GM21723 (cell line): ENCODE data around the gene FGA.
A peak's percentile ranks its signal among the peaks of the same experiment; 100 is the strongest.

Experiments
- ATAC-seq: cut with Tn5 transposase; IDR thresholded peaks from one replicate; pipeline ENCODE4 v1.9.1; 2021; ENCODE audit warnings: mild to moderate bottlenecking, moderate library complexity; ENCODE audit not compliant: unreplicated experiment

Gene FGA

GRCh38 chr4:154590329-154591006 is at the start of gene FGA:
FGA (minus strand) TSS chr4:154590742; CDS start chr4:154590687, 55 bp downstream.
- ATAC-seq, result no peak

GRCh38 chr4:154634058-154634457 is 43.5 kb upstream of the FGA start:
- no peak for ATAC-seq

GRCh38 chr4:154631828-154632227 is 41.3 kb upstream of the FGA start:
- ATAC-seq, result no peak

DNA sequence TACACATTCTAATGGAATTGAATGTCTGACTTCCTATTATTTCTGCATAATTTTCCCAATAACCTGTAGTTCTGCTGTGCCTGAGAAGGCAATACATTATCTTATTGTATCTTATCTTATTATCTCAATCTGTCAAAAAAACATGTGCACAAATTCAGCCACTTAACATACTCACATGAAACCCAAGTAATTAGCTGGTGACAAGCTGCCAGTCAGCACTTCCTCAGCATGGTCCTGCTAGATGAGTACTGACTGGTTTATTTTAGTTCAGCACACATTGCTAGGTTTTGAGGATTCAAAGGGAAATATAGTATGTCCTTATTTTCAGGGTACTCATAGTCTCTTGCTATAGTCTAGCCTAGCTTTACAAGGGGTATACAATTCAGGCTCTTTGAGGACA is 39.8 kb upstream of the FGA start:
- no peak for ATAC-seq

GRCh38 chr4:154626793-154627484 is 36.4 kb upstream of the FGA start:
- ATAC-seq, result peak; percentile 79

GRCh38 chr4:154625971-154626370 is 35.4 kb upstream of the FGA start:
- no peak for ATAC-seq

GRCh38 chr4:154623995-154624394 is 33.5 kb upstream of the FGA start:
- ATAC-seq, result no peak

- ATAC-seq, result no peak
Measured at GRCh38 chr4:154623436-154623835, 32.9 kb upstream of the FGA start.

- ATAC-seq, result peak; percentile 57
Measured at GRCh38 chr4:154622598-154622997, 32.1 kb upstream of the FGA start.

GRCh38 chr4:154620111-154620510 is 29.6 kb upstream of the FGA start:
- ATAC-seq, result no peak

GRCh38 chr4:154618708-154619315 is 28.3 kb upstream of the FGA start:
- ATAC-seq, result peak; percentile 69

- no peak for ATAC-seq
Measured at GRCh38 chr4:154617820-154618317, 27.3 kb upstream of the FGA start.

GRCh38 chr4:154616731-154617130 is 26.2 kb upstream of the FGA start:
- ATAC-seq, result peak; percentile 96

GRCh38 chr4:154616287-154616686 is 25.7 kb upstream of the FGA start:
- ATAC-seq, result no peak

DNA sequence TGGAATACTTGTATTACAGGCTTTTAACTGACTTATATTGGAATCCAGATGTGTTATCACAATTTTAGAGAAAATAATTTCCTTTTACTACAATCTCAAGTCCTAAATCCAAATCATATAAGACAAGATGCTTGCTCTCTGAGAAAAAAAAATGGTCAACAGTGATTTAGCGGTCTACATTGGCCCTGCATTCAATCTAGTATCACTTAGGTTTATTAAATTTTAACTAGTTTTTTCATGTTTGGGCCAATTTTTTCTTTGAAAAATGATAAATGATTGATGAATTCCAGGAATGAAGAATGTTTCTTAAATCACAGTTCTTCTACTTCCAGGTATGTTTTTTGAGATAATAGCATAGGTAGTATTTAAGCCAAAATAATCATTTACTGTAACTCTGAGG is 24.7 kb upstream of the FGA start:
- ATAC-seq, result no peak

- ATAC-seq, result no peak
Measured at GRCh38 chr4:154614306-154614705, 23.8 kb upstream of the FGA start.

GRCh38 chr4:154612472-154613414 is 22.2 kb upstream of the FGA start, which contains the start of gene FGG:
FGG (minus strand) TSS chr4:154612656; CDS start chr4:154612609, 47 bp downstream.
- ATAC-seq, result no peak

GRCh38 chr4:154611833-154612232 is 21.3 kb upstream of the FGA start:
- ATAC-seq, result no peak

DNA sequence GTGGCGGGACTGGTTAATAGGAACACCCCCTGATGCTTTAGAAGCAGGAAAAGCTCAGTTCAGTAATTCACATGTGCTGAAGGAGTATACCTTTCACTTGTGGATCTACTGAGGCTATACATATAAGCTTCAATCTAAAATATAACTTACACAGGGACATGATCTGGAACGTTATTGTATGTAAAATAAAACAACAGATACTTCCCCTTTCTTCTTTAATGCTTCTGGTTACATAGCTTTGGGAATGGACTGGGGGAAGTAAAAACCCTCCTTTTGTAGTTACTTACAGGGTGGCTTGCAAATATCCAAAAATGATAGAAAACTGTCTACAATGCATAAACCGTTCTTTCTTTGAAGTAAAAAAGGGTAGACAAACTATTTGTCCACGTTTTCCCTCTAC is 20.0 kb upstream of the FGA start:
- no peak for ATAC-seq

DNA sequence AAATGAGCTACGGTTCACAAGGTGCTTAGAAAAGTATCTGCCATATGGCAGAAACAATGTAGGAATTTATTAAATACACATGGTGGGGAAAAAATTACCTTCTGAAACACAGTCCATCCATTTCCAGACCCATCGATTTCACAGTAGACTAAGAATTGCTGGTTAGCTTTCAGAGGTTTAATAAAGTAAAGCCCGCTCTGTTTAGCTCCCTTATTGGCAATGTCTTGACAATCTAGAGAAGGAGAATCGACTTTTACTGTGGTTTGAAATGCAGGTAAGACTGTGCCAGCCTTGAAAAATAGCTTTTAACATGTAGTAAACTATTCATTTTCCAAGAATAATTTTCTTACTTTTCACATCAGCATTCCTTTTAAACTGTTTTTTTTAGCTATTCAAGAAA is 19.0 kb upstream of the FGA start:
- ATAC-seq, result no peak
